HEK293T (cell line): ENCODE data around the gene CHRNE.

Source experiments
- CTCF ChIA-PET: fragments of 350-600 bp; formaldehyde crosslinking; extraction: SDS; loops from one replicate; lab custom pipeline; 2021; ENCODE audit warnings: antibody characterized with exemption, inconsistent platforms; lab: Yijun Ruan, JAX
- POLR2A ChIA-PET: fragments of 350-600 bp; formaldehyde crosslinking; extraction: SDS; loops from one replicate; lab custom pipeline; 2020; ENCODE audit warnings: antibody characterized with exemption, inconsistent platforms; lab: Yijun Ruan, JAX
- DNase-seq: peaks from one replicate; pipeline ENCODE4 v3.0.0; 2012; ENCODE audit warnings: mixed read lengths; ENCODE audit errors: extremely low spot score
- ARNT ChIP-seq: fragments of 450-650 bp; IDR thresholded peaks from 2 replicates; pipeline ENCODE4 v1.6.1; 2017; ENCODE audit warnings: mild to moderate bottlenecking
- BHLHE40 ChIP-seq: fragments of 450-650 bp; IDR thresholded peaks from 2 replicates; pipeline ENCODE4 v1.6.1; 2016; ENCODE audit warnings: mild to moderate bottlenecking, moderate library complexity, borderline replicate concordance
- CTBP1 ChIP-seq: fragments of 450-650 bp; IDR thresholded peaks from 2 replicates; pipeline ENCODE4 v1.6.1; 2016; ENCODE audit warnings: borderline replicate concordance
- ELF4 ChIP-seq: fragments of 450-650 bp; IDR thresholded peaks from 2 replicates; pipeline ENCODE4 v1.6.1; 2017; ENCODE audit warnings: antibody characterized with exemption
- FOXA1 ChIP-seq: fragments of 450-650 bp; IDR thresholded peaks from 2 replicates; pipeline ENCODE4 v1.6.1; 2016; ENCODE audit warnings: mild to moderate bottlenecking
- FOXK2 ChIP-seq: fragments of 450-650 bp; IDR thresholded peaks from 2 replicates; pipeline ENCODE4 v1.6.1; 2016; ENCODE audit warnings: mild to moderate bottlenecking
- FOXM1 ChIP-seq: fragments of 450-650 bp; IDR thresholded peaks from 2 replicates; pipeline ENCODE4 v1.6.1; 2017; ENCODE audit warnings: mild to moderate bottlenecking, borderline replicate concordance
- HDGF ChIP-seq: fragments of 450-650 bp; IDR thresholded peaks from 2 replicates; pipeline ENCODE4 v1.6.1; 2017; ENCODE audit warnings: antibody characterized with exemption, borderline replicate concordance
- L3MBTL2 ChIP-seq: fragments of 450-650 bp; conservative IDR thresholded peaks from 2 replicates; pipeline ENCODE4 v1.6.1; 2016; ENCODE audit warnings: mild to moderate bottlenecking
- LEF1 ChIP-seq: fragments of 450-650 bp; IDR thresholded peaks from 2 replicates; pipeline ENCODE4 v1.6.1; 2017; ENCODE audit warnings: mild to moderate bottlenecking, borderline replicate concordance
- NFRKB ChIP-seq: fragments of 450-650 bp; IDR thresholded peaks from 2 replicates; pipeline ENCODE4 v1.6.1; 2016; ENCODE audit warnings: mild to moderate bottlenecking, moderate library complexity
- SP1 ChIP-seq: fragments of 450-650 bp; IDR thresholded peaks from 2 replicates; pipeline ENCODE4 v1.6.1; 2017
- SUZ12 ChIP-seq: fragments of 450-650 bp; IDR thresholded peaks from 2 replicates; pipeline ENCODE4 v1.6.1; 2016; ENCODE audit warnings: mild to moderate bottlenecking
- TARDBP ChIP-seq: fragments of 450-650 bp; IDR thresholded peaks from 2 replicates; pipeline ENCODE4 v1.6.1; 2016
- ZNF384 ChIP-seq: fragments of 450-650 bp; IDR thresholded peaks from 2 replicates; pipeline ENCODE4 v1.6.1; 2016
- TF ChIP-seq, protein P1 (sequence below): fragments of 450-650 bp; IDR thresholded peaks from 2 replicates; pipeline ENCODE4 v1.6.1; 2016

The CHRNE gene

DNA sequence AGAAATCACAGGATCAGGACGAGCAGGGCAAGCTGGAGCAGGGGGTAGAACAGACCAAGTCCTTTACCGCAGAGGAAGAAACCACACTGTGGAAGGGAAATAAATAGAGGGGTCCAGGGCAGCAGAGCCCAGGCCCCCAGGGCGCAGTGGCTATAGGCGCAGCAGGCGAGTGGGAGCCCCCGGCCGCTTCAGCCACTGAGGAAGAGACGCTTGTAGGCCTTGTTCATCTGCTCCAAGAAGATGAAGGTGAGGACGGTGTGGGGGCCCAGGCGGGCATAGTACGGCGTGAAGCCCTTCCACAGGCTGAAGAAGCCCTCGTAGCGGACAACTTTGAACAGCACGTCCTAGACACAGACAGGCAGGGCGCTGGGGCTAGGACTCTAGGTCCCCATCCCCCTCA is 34.7 kb upstream of the CHRNE start:
- ChIA-PET CTCF (no interaction called here), POLR2A (interaction anchor here (1.5 to 3.5 kb wide), 2 partner anchors 28 to 29 kb away, joined by 5 to 38 read pairs; no protein-coding TSS in a partner anchor)
- TF ChIP-seq, protein P1, sequence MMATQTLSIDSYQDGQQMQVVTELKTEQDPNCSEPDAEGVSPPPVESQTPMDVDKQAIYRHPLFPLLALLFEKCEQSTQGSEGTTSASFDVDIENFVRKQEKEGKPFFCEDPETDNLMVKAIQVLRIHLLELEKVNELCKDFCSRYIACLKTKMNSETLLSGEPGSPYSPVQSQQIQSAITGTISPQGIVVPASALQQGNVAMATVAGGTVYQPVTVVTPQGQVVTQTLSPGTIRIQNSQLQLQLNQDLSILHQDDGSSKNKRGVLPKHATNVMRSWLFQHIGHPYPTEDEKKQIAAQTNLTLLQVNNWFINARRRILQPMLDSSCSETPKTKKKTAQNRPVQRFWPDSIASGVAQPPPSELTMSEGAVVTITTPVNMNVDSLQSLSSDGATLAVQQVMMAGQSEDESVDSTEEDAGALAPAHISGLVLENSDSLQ, result no peak
- TF ChIP-seq CTBP1 (no peak), FOXM1 (no peak), NFRKB (no peak), ZNF384 (no peak), FOXK2 (no peak), SP1 (no peak), TARDBP (no peak), HDGF (no peak), L3MBTL2 (no peak), FOXA1 (no peak), BHLHE40 (no peak), SUZ12 (no peak), ARNT (no peak)
- DNase-seq, result no peak

DNA sequence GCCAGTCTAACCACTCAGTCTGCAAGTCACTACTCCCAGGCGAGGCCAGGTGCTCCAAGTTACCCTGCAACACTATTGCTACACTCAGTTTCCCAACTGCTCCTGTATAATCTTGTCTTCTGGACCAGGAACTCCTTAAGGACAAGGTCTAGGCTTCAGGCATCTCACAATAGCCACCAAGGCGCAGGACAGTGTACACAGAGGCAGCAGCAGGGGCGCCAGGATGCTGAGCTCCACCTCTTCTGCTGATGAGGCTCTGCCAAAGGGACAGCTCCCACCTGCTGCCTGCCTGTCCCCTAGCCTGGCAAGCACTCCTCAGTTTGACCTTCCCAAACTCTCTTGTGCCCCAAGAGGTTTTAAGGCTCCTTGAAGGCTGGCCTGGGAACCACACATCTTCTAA is 33.5 kb upstream of the CHRNE start:
- ChIA-PET CTCF (no interaction called here), POLR2A (interaction anchor here (1.1 to 1.5 kb wide), 3 partner anchors 12 to 27 kb away, joined by 3 to 6 read pairs (median 5); partner anchors contain the start of gene PFN1)
- TF ChIP-seq CTBP1 (no peak), NFRKB (no peak), TARDBP (no peak), L3MBTL2 (no peak), FOXA1 (no peak), ZNF384 (no peak), SP1 (no peak), BHLHE40 (no peak), FOXK2 (no peak), ARNT (no peak), LEF1 (no peak), ELF4 (no peak)
- TF ChIP-seq, protein P1, result no peak
- no peak for DNase-seq

DNA sequence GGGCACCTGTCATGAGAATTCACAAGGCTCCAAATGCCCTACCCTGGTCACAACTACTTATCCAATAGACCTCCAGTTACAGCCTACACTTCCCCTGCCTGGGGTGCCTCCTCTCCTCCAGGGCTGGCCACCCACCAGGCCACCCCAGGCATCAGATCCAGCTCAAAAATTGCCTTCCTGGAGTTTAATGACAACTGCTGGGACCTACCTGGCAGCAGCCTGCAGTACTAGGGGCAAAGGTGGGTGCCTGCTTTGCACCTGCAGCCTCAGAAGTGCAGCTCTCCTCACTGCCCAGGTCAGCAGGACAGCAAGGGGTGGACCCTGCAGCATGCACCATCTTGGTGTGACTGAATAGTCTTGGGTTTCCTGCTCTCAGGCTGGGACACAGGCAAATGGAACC is 32.8 kb upstream of the CHRNE start:
- ChIA-PET POLR2A (interaction anchor here (1.4 kb wide), 1 partner anchor 13 kb away, joined by 6 read pairs; no protein-coding TSS in a partner anchor), CTCF (no interaction called here)
- no peak for TF ChIP-seq NFRKB
- TF ChIP-seq FOXA1, result no peak
- TF ChIP-seq, protein P1, result no peak
- no peak for TF ChIP-seq FOXK2
- TF ChIP-seq FOXM1, result no peak
- no peak for TF ChIP-seq ARNT
- no peak for TF ChIP-seq SP1
- no peak for TF ChIP-seq SUZ12
- TF ChIP-seq L3MBTL2, result no peak
- no peak for TF ChIP-seq BHLHE40
- TF ChIP-seq HDGF, result no peak
- no peak for TF ChIP-seq ZNF384
- no peak for TF ChIP-seq TARDBP
- DNase-seq, result no peak

DNA sequence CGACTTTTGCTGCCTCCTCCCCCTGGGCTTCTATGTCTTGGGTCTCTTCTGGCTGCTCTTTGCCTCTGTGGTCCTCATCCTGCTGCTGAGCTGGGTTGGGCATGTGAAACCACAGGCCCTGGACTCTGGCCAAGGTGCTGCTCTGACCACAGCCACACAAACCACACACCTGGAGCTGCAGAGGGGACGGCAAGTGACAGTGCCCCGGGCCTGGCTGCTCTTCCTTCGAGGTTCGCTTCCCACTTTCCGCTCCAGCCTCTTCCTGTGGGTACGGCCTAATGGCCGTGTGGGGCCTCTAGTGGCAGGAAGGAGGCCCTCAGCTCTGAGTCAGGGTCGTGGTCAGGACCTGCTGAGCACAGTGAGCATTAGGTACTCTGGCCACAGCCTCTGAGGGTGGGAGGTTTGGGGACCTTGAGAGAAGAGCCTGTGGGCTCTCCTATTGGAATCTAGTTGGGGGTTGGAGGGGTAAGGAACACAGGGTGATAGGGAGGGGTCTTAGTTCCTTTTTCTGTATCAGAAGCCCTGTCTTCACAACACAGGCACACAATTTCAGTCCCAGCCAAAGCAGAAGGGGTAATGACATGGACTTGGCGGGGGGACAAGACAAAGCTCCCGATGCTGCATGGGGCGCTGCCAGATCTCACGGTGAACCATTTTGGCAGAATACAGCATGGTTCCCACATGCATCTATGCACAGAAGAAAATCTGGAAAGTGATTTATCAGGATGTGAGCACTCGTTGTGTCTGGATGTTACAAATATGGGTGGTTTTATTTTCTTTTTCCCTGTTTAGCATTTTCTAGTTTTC is 31.5 kb upstream of the CHRNE start:
- CTCF ChIA-PET, result interaction anchor here (0.6 kb wide), 1 partner anchor 1158 kb away, joined by 3 read pairs; no protein-coding TSS in a partner anchor
- no peak for TF ChIP-seq ARNT
- no peak for TF ChIP-seq SUZ12
- no peak for TF ChIP-seq L3MBTL2
- no peak for TF ChIP-seq FOXM1
- no peak for TF ChIP-seq TARDBP
- TF ChIP-seq, protein P1, result no peak
- TF ChIP-seq SP1, result no peak
- TF ChIP-seq HDGF, result no peak
- TF ChIP-seq ZNF384, result no peak
- TF ChIP-seq CTBP1, result no peak
- no peak for TF ChIP-seq FOXK2
- no peak for TF ChIP-seq ELF4
- TF ChIP-seq LEF1, result no peak
- TF ChIP-seq FOXA1, result no peak
- POLR2A ChIA-PET, result interaction anchor here (1.0 to 1.7 kb wide), 3 partner anchors 13 to 33 kb away, joined by 3 to 4 read pairs (median 3); partner anchors contain the start of gene SPAG7
- no peak for DNase-seq

DNA sequence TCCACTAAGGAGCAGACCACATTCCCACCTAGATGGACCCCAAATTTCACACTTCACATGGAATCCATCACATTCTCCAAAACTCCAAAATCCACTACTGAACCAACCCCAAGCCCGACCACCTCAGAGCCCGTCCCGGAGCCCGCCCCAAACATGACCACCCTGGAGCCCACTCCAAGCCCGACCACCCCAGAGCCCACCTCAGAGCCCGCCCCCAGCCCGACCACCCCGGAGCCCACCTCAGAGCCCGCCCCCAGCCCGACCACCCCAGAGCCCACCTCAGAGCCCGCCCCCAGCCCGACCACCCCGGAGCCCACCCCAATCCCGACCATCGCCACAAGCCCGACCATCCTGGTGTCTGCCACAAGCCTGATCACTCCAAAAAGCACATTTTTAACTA is 30.7 kb upstream of the CHRNE start:
- no peak for DNase-seq
- POLR2A ChIA-PET, result interaction anchor here (1.0 to 1.7 kb wide), 3 partner anchors 14 to 34 kb away, joined by 3 to 4 read pairs (median 3); partner anchors contain the start of gene SPAG7
- CTCF ChIA-PET, result interaction anchor here (0.6 kb wide), 1 partner anchor 1157 kb away, joined by 3 read pairs; no protein-coding TSS in a partner anchor
- no peak for TF ChIP-seq L3MBTL2
- TF ChIP-seq FOXM1, result no peak
- TF ChIP-seq ELF4, result no peak
- no peak for TF ChIP-seq NFRKB
- TF ChIP-seq FOXK2, result no peak
- TF ChIP-seq, protein P1, result no peak
- TF ChIP-seq BHLHE40, result no peak
- no peak for TF ChIP-seq ARNT
- no peak for TF ChIP-seq TARDBP
- TF ChIP-seq ZNF384, result no peak
- no peak for TF ChIP-seq FOXA1
- TF ChIP-seq SP1, result no peak
- TF ChIP-seq LEF1, result no peak
- TF ChIP-seq SUZ12, result no peak
- TF ChIP-seq CTBP1, result no peak
- TF ChIP-seq HDGF, result no peak
